CD4-positive, alpha-beta T cell (primary cell): ENCODE results near the gene MAPRE2. TPM values are rescaled to one million over a fixed set of nuclear protein-coding genes. Genes with fewer than 3 reads are reported as not detected.

Experiments used
- ATAC-seq: fragments of 200-7000 bp; cut with Tn5 transposase; one replicate; pipeline ENCODE4 v1.10.0; 2022; ENCODE audit warnings: mild to moderate bottlenecking; ENCODE audit not compliant: poor library complexity
- CTCF ChIA-PET: fragments of 350-600 bp; sonication (Branson Sonifier 250); formaldehyde crosslinking; loops from one replicate; lab custom pipeline; 2021; ENCODE audit warnings: antibody characterized with exemption, inconsistent platforms; lab: Charles Lee
- POLR2A ChIA-PET: fragments of 350-600 bp; sonication (Branson Sonifier 250); formaldehyde crosslinking; loops from one replicate; lab custom pipeline; 2021; ENCODE audit warnings: antibody characterized with exemption, inconsistent platforms; lab: Charles Lee
- DNase-seq, 14 experiments: peaks; one replicate each; pipeline ENCODE4 v3.0.0-alpha.2; 2013 to 2020; ENCODE audit warnings: mixed read lengths in 2 of 14
- H3K27ac ChIP-seq, 2 donors: one replicate each; pipeline versions ENCODE4 v1.5.1 to v1.7.0; 2013; ENCODE audit warnings: low read length in 2 of 2, low read depth in 1 of 2, mild to moderate bottlenecking in 1 of 2
- H3K27me3 ChIP-seq, 2 experiments: 1 replicate in 1 of 2; 2 replicates in 1 of 2; pipeline versions ENCODE4 v1.6.1 to v1.7.0; 2013; ENCODE audit warnings: low read length in 2 of 2, control low read depth in 1 of 2, mild to moderate bottlenecking in 1 of 2, moderate library complexity in 1 of 2; ENCODE audit not compliant: insufficient read depth in 2 of 2, control insufficient read depth in 1 of 2
- H3K36me3 ChIP-seq: one replicate; pipeline ENCODE4 v1.6.1; 2013; ENCODE audit warnings: low read length, control low read depth; ENCODE audit not compliant: insufficient read depth
- H3K4me1 ChIP-seq: one replicate; pipeline ENCODE4 v1.6.1; 2013; ENCODE audit warnings: low read length, control low read depth; ENCODE audit not compliant: insufficient read depth
- H3K4me3 ChIP-seq: one replicate; pipeline ENCODE4 v1.5.1; 2013; ENCODE audit warnings: mild to moderate bottlenecking, low read length, moderate library complexity
- H3K9me3 ChIP-seq, 2 experiments: 1 replicate in 1 of 2; 2 replicates in 1 of 2; pipeline versions ENCODE4 v1.6.1 to v1.7.0; 2013; ENCODE audit warnings: low read length in 2 of 2, mild to moderate bottlenecking in 2 of 2, control low read depth in 1 of 2, moderate library complexity in 1 of 2; ENCODE audit not compliant: control insufficient read depth in 1 of 2, insufficient read depth in 1 of 2
- H3K27ac Mint-ChIP-seq: one replicate; pipeline ENCODE4 v1.8.0; 2020; ENCODE audit warnings: mixed read lengths
- H3K27me3 Mint-ChIP-seq: one replicate; pipeline ENCODE4 v1.8.0; 2021; ENCODE audit warnings: mixed read lengths
- H3K36me3 Mint-ChIP-seq: one replicate; pipeline ENCODE4 v1.8.0; 2021; ENCODE audit warnings: low read depth, mixed read lengths
- H3K4me1 Mint-ChIP-seq: one replicate; pipeline ENCODE4 v1.8.0; 2021; ENCODE audit warnings: low read depth, mixed read lengths
- H3K4me3 Mint-ChIP-seq: one replicate; pipeline ENCODE4 v1.8.0; 2020; ENCODE audit warnings: mild to moderate bottlenecking, mixed read lengths
- H3K9me3 Mint-ChIP-seq: one replicate; pipeline ENCODE4 v1.8.0; 2020; ENCODE audit warnings: mixed read lengths
- intact Hi-C, 2 experiments: fragments of 100-400 bp; cut with DNase I in 1 of 2; cut with micrococcal nuclease in 1 of 2; formaldehyde crosslinking; loops; one replicate each; pipeline versions ENCODE4 v1.15.1 to v1.9.0; 2023 to 2025; cut with DNase I, micrococcal nuclease
- total RNA-seq, 174 experiments: library from RNA in 2 of 174; stranded (reverse) in 2 of 174; gene quantifications; one replicate each; pipeline ENCODE4 v1.2.3 and lab custom pipeline; 2021 to 2026
- TF ChIP-seq, protein P1 (sequence below): fragments of 200-600 bp; IDR thresholded peaks from one replicate; pipeline ENCODE4 v1.8.0; 2022; ENCODE audit warnings: antibody characterized with exemption, mild to moderate bottlenecking

MAPRE2 gene
- total RNA-seq, 2 experiments from 2014 or later = 108 to 112 TPM

DNA sequence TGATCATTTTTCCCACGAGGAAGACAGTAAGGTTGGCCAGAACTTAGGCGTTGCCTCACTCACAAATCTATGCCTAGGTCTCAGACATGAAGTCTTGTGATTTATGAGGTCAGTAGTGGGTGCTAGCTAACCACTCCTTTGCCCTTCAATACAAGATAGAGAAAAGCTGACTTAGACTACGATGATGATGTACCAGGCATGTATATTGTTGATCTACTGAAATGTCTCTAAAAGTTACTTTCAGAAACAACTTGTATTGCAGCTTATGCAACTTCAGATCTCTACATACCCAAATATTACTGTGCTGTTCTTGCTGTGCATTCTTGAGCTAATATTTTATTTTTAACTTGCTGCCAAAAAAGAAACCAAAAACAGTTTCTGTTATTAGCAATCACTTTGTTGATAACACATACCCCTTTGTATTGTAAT is 30.6 kb downstream of the MAPRE2 start:
- Mint-ChIP-seq H3K4me1 (peaks cover 82% of the 10 kb centered on the region), H3K27ac (peak overlapping the region; percentile 49), H3K4me3 (no peak overlapping the region), H3K36me3 (peaks cover 77% of the 10 kb centered on the region), H3K27me3 (no peaks in the 10 kb centered on the region), H3K9me3 (no peaks in the 10 kb centered on the region)
- no peak for ATAC-seq
- no peak for DNase-seq
- H3K9me3 ChIP-seq = no peaks in the 10 kb centered on the region
- no peak overlapping the region for H3K27ac ChIP-seq
- no peak overlapping the region for H3K4me3 ChIP-seq
- no peaks in the 10 kb centered on the region for H3K4me1 ChIP-seq
- no peaks in the 10 kb centered on the region for H3K27me3 ChIP-seq
- peaks cover 25% of the 10 kb centered on the region for H3K36me3 ChIP-seq
- POLR2A ChIA-PET = no interaction called here
- TF ChIP-seq, protein P1, sequence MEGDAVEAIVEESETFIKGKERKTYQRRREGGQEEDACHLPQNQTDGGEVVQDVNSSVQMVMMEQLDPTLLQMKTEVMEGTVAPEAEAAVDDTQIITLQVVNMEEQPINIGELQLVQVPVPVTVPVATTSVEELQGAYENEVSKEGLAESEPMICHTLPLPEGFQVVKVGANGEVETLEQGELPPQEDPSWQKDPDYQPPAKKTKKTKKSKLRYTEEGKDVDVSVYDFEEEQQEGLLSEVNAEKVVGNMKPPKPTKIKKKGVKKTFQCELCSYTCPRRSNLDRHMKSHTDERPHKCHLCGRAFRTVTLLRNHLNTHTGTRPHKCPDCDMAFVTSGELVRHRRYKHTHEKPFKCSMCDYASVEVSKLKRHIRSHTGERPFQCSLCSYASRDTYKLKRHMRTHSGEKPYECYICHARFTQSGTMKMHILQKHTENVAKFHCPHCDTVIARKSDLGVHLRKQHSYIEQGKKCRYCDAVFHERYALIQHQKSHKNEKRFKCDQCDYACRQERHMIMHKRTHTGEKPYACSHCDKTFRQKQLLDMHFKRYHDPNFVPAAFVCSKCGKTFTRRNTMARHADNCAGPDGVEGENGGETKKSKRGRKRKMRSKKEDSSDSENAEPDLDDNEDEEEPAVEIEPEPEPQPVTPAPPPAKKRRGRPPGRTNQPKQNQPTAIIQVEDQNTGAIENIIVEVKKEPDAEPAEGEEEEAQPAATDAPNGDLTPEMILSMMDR = no peak
- CTCF ChIA-PET = interaction anchor here (1.6 kb wide), 1 partner anchor 33 kb away, joined by 3 read pairs; no protein-coding TSS in a partner anchor
- intact Hi-C loops = loop anchor here (5.0 kb wide), 2 partner anchors 45 to 60 kb away; no protein-coding TSS in a partner anchor

DNA sequence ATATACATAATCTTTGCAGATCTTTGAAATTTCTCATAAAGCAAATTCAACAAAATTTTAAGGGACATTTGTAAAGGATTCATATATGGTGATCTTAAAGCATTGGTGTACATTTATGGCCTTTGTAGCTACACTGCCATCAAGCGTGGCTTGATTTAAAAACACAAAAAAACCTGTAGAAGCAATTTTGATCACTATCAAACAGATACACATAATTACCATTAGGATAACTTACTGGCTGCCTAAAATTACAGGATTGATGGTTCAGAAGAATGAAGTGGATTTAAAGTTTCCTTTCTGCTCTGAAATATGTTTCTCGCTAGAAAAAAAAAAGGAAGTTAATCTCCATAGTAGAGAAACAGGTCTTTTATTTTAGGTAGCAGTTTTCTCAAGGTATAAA is 31.4 kb downstream of the MAPRE2 start:
- CTCF ChIA-PET = interaction anchor here (0.6 kb wide), 1 partner anchor 13 kb away, joined by 5 read pairs; no protein-coding TSS in a partner anchor
- no peak for ATAC-seq
- H3K27ac Mint-ChIP-seq = no peak overlapping the region
- POLR2A ChIA-PET = interaction anchor here (0.7 to 2.0 kb wide), 3 partner anchors 22 to 43 kb away, joined by 3 to 14 read pairs (median 3); no protein-coding TSS in a partner anchor
- no peaks in the 10 kb centered on the region for H3K9me3 Mint-ChIP-seq
- peaks cover 83% of the 10 kb centered on the region for H3K36me3 Mint-ChIP-seq
- H3K27me3 Mint-ChIP-seq = no peaks in the 10 kb centered on the region
- no peak overlapping the region for H3K4me3 Mint-ChIP-seq
- Histone ChIP-seq H3K4me1 (no peaks in the 10 kb centered on the region), H3K4me3 (no peak overlapping the region), H3K36me3 (peaks cover 27% of the 10 kb centered on the region), H3K27ac (no peak overlapping the region), H3K9me3 (no peaks in the 10 kb centered on the region), H3K27me3 (no peaks in the 10 kb centered on the region)
- TF ChIP-seq, protein P1 = no peak
- intact Hi-C loops = loop anchor here (5.0 kb wide), 2 partner anchors 45 to 60 kb away; no protein-coding TSS in a partner anchor
- peaks cover 82% of the 10 kb centered on the region for H3K4me1 Mint-ChIP-seq
- no peak for DNase-seq

DNA sequence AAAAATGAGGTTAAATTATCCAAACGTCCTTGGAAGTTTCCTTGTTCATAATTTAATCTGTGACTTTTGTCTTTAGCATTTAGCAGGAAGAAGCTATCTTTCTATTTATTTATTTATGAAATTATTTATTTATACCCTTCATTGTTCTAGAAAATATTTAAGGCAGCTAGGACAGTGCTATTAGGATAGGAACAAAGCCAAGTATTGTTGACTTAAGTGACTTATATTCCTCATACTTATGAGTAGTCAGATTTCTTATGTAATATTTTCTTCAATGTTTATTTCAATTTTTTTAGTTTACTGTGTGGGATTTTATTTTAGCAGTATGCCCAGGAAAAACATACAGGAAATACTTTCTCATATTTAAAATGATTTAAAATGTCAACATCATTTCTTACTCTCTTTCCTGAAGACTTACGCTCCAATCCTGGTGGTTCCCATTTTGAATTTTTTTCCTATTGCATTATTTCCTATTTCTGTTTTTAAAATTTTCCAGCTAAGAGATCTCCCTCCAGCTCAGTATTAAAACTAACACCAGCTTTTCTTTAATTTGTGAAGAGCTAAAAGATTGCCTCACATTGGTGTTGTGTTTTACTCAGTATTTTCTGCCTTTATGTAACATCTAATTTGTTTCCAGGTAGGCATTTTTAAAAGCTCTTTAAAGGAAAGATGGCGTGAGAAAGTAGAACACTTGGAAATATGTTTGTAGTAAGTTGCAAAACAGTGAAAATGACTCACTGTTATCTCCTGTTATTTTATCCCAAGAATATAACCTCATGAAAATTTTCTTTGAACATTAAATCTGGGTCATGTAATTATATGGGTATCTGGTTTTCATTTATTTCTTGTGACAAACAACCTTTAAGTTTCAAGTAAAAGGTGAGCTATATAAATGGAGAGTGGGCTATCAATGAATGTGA is 32.2 kb downstream of the MAPRE2 start:
- POLR2A ChIA-PET = interaction anchor here (0.7 to 2.0 kb wide), 4 partner anchors 22 to 44 kb away, joined by 3 to 14 read pairs (median 4); no protein-coding TSS in a partner anchor
- ATAC-seq (no peak), DNase-seq (no peak)
- Mint-ChIP-seq H3K4me1 (peaks cover 84% of the 10 kb centered on the region), H3K27ac (no peak overlapping the region), H3K4me3 (no peak overlapping the region), H3K36me3 (peaks cover 86% of the 10 kb centered on the region), H3K9me3 (no peaks in the 10 kb centered on the region), H3K27me3 (no peaks in the 10 kb centered on the region)
- Histone ChIP-seq H3K4me1 (no peaks in the 10 kb centered on the region), H3K36me3 (peaks cover 27% of the 10 kb centered on the region), H3K9me3 (no peaks in the 10 kb centered on the region), H3K4me3 (no peak overlapping the region), H3K27ac (no peak overlapping the region), H3K27me3 (no peaks in the 10 kb centered on the region)
- CTCF ChIA-PET = interaction anchor here (0.6 to 1.0 kb wide), 2 partner anchors 12 to 47 kb away, joined by 3 to 5 read pairs; no protein-coding TSS in a partner anchor
- intact Hi-C loops = loop anchor here (5.0 kb wide), 2 partner anchors 46 to 61 kb away; no protein-coding TSS in a partner anchor
- TF ChIP-seq, protein P1 = no peak
